ENCODE results near the gene PAN3.

The PAN3 gene

GRCh38 chr13:28340272-28340793, 202.0 kb downstream of the PAN3 start:
- POLR2A ChIA-PET (ENCODE audit: low non-redundant PET), result no interaction called here
- no peak for DNase-seq (ENCODE audit: low spot score)
- H3K27ac ChIP-seq, result no peak overlapping the region
- CTCF ChIA-PET, result interaction anchor here (1.1 kb wide), 1 partner anchor 16 kb away, joined by 5 read pairs; no protein-coding TSS in a partner anchor
- TF ChIP-seq CTCF (conservative IDR thresholded peaks at IDR 0.05; ENCODE audit: low read depth), result no peak

DNA sequence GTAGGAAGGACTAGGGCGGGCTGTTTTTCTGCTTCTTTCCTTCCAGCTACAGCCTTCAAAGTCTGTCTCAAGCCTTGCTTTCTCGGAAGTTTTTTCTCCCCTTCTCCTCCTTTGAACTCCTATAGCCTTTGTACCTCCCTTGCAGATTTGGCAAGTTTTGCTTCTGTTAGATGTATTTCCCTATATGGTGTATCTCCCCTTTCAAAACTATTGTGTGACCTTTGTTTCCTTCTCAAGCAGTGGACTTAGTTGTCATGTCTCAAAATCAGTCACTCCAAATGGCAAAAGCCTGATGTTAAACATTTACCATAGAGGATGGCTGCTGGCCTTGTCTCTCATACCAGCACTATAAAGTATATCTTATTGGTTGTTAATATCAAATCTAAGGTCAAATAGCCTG, 203.9 kb downstream of the PAN3 start:
- CTCF ChIA-PET, result no interaction called here
- POLR2A ChIA-PET (ENCODE audit: low non-redundant PET), result no interaction called here
- no peak for TF ChIP-seq CTCF (conservative IDR thresholded peaks at IDR 0.05; ENCODE audit: low read depth)

DNA sequence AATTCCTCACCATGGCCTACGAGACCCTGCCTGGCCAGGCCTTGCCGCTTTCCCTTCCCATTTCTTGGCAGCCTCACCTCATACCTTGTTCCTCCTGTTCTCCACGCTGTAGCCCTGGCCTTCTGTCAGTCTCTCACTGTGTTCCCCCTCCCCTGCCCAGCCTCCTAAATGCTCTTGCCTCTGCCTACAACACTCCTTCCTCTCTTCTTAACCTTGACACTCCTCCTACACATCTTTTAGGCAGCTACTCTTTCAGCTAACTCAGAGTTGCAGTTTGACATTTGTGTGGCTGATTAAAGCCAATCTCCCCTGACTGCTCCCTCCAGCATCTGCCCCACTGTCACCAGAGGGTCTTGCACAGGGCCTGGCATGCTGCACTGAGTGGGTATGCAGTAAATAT, 205.8 kb downstream of the PAN3 start:
- ChIA-PET CTCF (interaction anchor here (0.6 kb wide), 1 partner anchor 968 kb away, joined by 3 read pairs; no protein-coding TSS in a partner anchor), POLR2A (ENCODE audit: low non-redundant PET) (no interaction called here)
- H3K27ac ChIP-seq, result no peak overlapping the region
- no peak for DNase-seq (ENCODE audit: low spot score)
- TF ChIP-seq CTCF (conservative IDR thresholded peaks at IDR 0.05; ENCODE audit: low read depth), result no peak

More for the DNA sequence above, 203.9 kb downstream of the PAN3 start:
- H3K27ac ChIP-seq, result no peak overlapping the region
- DNase-seq (ENCODE audit: low spot score), result no peak
